Measurements from ENCODE around the gene METRN.

Gene METRN

DNA sequence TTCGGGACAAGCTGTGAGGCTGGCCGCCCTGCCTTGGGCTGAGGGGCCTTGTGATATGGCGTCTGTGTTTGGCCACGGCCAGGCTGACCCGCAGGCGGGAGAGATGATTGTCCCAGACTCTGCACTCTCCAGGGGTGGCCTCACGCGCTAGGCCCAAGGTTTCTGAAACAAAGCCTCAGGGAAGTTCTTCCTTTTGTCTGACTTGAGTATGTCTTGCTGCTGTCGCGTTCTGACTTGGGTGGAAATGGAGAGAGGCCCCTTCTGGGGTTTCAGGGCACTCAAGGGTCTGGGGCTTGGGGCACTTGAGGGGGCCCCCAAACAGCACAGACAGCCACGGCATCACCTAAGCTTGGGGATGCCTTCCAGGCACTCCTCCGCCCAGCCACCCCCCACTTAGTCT lies 3.8 kb upstream of the METRN start:
- no peak for DNase-seq

DNA sequence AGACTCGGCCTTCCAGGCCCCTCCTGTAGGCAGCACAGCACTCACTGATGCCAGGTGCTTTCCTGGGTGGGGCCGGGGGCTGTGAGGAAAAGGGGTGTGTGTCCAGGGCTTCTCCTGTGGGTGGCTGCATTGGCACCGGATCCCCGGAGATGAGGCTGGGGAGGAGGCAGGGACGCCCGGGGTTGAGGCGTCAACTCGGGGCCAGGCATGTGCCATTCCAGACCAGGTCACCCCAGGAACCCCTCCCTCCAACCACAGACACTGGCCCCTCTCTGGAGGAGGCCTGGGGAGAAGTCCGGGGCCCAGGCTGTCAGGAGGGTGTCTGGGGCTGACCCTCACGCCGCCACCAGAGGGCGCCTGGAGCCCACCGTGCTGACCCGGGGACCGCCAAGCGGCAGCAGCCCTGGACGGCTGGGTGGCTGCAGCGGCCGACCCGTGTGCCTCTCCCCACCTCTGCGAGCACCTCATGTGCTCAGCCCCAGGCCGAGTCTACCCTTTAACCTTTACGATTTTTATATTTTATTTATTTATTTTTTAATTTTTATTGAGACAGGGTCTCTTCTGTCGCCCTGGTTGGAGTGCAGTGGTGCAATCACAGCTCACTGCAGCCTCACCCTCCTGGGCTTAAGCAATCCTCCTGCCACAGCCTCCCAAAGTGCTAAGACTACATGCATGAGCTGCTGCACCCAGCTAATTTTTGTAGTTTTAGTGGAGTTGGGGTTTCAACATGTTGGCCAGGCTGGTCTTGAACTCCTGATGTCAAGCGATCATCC lies 3.2 kb upstream of the METRN start:
- no peak for DNase-seq

- DNase-seq = peak; percentile 37
Measured at GRCh38 chr16:712740-713250, 2.1 kb upstream of the METRN start.

DNA sequence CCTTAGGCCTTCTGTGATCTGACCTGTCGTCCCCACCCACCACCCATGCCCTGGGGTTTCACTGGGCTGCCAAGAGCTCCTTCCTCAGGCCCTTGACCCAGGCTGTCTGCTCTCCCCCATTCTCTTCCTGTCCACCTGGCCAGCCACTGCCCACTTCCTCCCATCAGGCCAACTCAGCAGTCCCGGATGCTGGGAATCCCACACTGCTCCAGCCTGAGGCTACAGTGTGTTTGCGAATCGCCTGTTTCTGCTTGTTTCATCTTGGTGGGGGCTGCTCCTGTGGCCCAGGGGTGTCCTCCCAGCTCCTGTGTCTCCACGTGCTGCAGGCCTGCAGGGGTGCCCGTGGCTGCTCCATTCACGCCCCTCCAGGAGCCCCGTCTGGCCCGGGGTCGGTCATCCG lies 839 bp upstream of the METRN start:
- no peak for DNase-seq

DNA sequence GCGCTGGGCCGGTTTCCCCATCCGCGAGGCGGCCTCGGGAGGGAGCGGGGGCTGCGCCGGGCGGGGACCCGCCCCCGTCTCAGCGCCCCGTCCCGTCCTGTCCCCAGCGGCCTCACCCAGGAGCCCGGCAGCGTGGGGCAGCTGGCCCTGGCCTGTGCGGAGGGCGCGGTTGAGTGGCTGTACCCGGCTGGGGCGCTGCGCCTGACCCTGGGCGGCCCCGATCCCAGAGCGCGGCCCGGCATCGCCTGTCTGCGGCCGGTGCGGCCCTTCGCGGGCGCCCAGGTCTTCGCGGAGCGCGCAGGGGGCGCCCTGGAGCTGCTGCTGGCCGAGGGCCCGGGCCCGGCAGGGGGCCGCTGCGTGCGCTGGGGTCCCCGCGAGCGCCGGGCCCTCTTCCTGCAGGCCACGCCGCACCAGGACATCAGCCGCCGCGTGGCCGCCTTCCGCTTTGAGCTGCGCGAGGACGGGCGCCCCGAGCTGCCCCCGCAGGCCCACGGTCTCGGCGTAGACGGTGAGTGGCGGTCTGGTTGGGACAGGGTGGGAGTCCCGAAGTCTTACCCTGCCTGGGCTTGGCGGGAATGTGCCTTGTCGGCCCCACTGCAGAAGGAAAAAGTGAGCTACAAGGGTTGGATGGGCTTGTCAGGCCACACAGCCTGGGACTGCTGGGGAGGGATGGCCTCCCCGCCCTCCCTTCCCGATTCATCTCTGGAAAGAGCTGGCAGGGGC lies 720 bp downstream of the METRN start:
- DNase-seq = no peak

DNA sequence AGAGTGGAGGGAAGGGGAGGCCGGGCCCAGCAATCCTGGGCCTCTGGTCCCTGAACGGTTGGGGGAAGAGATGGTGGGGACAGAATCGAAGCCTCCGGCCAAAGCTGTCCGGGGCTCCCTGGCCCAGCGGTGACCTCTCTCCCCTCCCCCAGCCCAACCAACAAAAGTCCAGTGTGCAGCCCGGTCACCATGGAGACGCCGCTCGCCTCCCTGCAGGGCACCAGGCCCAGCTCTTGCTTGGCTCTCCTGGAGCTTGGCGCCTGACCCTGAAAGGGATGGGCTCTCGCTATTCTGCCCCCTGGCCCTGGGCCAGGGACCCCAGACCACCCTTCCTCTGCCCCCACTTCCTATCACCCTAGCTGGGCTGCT lies 1.3 kb downstream of the METRN start:
- no peak for DNase-seq

GRCh38 chr16:716768-717325 lies 1.9 kb downstream of the METRN start:
- no peak for DNase-seq

DNA sequence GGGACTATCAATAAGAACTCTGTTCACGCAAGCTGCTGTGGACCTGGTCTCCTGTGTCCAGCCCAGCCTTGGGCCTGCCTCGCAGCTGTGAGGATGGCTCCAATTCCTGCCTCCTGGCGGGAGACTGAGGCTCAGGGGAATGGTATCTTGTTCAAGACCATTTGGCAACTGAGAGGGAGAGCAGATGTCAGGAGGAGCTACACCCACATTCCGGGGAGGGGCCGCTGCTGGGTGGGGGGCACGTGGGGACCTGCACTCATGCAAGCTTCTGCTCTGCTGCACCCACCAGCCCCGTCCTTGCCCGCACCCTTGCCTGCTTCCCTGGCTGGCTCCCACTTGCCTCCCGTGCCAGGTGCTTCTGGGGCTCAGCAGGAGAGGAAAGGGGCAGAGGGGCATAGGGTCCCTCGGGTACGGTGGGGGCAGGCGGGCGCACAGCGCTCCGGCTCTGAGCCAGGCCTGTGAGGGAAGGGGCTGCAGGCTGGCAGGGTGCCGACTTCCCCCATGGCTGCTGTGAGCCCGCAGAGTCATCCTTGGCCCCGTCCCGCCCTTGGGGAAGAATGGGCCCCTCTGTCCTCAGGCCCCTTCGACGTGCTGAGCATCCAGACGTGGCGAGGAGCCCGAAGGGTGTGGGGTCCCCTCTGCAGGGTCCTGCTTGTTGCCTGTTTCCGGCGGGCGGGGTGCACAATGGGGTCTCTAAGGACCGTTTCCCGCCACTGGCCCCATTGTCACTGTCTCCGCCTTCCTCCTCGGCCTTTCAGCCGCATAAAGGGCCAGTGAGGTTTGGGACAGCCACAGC lies 2.7 kb downstream of the METRN start:
- DNase-seq = no peak

DNA sequence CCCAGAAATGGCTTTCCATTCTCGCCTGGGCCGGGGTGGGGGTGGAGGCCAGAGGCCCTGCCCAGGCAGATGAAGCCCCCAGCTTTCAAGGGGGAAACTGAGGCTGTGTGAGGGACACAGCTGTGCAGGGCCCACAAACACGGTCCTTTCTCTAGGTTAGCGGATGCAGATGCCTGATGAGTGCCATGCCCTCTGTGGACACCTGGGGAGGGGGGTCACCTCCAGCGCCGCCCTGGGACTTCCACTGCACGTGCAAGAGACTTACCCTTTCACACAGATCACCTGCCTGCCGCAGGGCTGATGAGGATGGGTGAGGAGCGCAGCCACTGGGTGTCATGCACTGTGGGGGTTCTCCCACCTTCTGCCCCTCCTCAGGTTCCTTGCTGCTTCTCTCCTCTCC lies 3.5 kb downstream of the METRN start:
- no peak for DNase-seq

DNA sequence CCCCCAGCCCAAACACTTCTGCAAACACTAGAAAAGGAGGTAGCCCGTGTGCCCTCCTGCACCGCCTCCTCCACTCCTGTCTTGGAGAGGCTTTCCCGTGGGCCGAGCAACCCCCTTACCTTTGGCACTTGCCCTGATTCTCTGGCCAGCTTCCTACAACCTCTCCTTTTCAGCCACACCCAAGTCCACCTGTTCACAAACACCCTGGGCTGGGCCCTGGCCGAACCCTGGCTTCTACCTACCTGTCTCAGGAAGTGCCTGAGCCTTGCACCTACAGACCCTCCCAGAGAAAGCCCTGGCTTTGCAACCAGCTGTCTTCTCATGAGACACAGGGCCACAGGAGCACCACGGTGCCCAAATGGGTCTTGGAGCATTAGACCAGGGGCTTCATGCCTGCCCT lies 4.0 kb downstream of the METRN start:
- DNase-seq = no peak

DNA sequence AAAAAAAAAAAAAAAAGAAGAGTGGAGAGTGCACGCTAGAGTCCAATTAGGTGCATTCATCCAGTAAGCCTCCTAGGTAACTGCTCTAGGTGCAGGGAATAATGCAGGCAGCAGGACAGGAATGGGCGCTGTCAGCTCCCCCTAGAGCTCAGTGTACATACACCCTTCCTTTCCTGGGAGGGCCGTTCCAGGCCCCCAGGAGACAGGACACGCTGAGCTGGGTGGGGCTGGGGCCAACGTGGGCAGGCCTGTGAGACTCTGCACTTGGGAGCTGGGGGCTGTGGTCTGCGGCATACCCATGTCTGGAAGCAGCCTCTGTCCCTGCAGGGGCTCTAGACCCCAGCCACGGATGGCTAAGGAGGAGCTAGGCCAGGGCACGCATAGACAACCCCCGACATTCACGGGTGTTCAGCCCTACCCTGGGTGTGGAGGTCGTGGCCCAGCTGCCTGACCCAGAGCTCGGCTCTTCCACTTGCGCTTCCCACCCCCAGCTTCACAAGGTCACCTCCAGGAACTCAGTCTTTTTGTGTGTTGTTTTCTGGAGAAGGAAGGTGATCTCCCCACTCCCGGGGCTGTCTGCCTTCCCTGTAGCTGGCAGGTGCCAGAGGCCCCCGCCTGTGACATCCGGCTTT lies 5.0 kb downstream of the METRN start:
- no peak for DNase-seq

- DNase-seq = peak; percentile 82
Measured at GRCh38 chr16:720447-720989, 5.6 kb downstream of the METRN start.

- peak; percentile 61 for DNase-seq
Measured at GRCh38 chr16:720990-721764, 6.3 kb downstream of the METRN start, which contains the start of gene ANTKMT. Gene ANTKMT, plus strand, starts transcription at chr16:721146. Its CDS starts 129 bp downstream, at chr16:721275.

GRCh38 chr16:721765-722540 lies 7.0 kb downstream of the METRN start:
- DNase-seq = no peak

DNA sequence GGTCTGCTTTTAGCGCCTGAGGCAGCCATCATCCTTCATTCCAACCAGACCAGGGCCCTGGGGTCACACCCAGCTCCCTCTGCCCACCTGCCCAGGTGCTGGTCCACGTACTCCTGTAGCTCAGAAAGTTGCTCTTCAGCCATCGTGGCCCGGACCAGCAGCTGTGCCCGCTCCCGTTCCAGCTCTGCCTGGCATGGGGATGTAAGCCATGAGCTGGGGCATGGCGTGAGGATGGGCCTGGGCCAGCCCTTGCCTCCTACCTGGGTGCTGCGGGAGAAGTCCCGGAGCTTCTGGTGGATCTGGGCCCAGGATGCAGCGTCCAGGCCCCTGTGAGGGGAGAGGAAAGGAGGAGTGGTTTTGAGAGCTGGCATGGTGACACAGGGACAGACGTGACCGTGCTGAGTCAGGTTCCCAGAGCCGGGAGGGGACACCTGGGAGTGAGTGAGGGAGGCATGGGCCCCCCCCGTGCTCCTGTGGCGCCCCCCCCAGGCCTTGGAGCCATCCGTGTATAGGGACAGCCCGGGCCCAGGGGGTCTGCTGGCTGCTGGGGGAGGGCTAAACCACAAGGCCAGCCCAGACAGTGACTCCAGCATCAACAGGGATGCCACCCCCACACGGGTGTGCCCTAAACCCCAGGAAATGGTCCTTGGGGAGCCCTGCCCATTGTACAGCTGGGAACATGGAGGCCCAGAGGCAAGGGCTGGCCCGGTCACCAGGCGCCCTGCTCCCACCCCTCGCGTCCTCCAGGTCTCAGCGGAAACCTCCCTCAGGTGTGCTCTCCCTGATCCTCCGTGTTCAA lies 8.1 kb downstream of the METRN start:
- no peak for DNase-seq

DNA sequence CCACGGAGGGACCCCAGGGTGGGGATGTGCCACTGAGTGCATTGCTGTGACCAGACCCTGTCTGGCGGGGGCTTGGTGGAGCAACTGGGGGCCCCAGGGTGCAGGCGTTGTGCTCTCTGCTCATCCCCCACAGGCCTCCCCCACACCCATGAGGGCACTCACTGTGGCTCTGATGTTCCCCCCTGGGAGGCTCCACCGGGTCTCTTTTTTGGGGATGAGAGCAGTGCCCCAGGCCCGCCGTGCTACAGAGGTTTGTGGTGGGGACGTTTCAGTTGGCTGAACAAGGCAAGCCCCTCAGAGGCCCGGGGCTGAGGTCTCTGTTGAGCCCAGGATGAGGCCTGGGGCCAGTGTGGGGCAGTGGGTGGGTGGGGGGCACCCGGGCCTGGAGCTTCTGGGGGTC lies 8.8 kb downstream of the METRN start:
- no peak for DNase-seq

DNA sequence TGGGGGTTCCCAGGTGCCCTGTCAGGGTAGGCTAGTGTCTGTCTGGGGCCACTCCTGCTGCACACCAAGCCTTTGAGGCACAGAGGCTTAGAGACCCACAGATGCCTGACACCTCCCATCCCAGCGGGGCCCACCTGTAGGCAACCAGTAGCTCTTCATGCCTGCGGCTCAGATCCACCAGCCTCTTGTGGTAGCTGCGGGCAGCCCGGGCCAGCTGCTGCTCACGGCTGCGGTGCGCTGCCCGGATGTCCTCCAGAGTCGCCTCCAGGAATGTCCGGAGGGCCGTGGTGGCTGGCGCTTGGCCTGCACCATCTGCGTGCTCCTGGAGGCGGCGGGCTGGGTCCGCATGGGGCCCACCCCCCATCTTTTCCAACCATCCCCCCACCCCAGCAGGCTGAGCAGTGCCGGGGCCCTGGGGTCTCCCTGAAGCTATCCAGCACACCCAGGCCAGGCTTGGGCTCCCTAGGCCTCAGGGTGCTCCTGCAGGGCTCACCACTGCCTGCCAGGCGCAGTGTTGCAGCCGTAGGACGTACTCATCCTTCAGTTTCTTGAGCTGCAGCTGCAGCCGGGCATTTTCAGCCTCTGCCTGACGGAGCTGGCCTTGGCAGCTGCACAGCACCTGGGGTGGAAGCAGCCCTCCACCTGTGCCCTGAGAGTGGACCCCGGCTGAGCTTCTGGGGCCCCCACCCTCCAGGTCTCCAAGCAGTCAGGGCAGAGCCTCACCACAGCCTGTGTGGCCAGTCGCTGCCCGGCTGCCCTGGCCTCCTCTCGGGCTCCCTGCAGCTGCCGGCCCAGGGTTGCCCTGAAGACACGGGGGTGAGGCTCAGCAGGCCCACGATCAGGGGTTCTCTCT lies 9.5 kb downstream of the METRN start:
- DNase-seq = no peak

DNA sequence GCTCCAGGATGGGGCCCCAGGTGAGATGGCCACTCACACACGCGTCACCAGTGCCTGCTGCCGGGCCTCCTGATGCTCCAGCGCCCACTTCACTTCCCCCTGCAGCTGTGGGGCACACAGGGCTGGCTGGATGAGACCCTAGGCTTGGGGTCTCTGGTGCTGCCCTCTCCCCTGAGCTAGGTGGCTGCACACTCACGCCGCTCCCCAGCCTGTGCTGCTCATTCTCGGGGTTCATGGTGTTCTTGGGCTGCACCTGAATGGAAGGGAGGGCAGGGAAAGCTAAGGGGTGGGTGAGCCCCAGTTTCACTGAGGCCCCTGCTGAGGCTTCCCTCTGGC lies 10.1 kb downstream of the METRN start:
- no peak for DNase-seq

All from DMS 273 treated with DMSO at 0.1 percent for 48 hours (cell line).